HG02759 (cell line): ENCODE results near the gene UGT1A6.
"Not testable (repeated sequence)": the region's sequence is repeated elsewhere in the genome, so short reads cannot be mapped to it uniquely, and the experiment has no call there.

Experiments used
- ATAC-seq: cut with Tn5 transposase; IDR thresholded peaks from one replicate; pipeline ENCODE4 v1.9.1; 2021; ENCODE audit warnings: mild to moderate bottlenecking, moderate library complexity; ENCODE audit not compliant: unreplicated experiment

The UGT1A6 gene

DNA sequence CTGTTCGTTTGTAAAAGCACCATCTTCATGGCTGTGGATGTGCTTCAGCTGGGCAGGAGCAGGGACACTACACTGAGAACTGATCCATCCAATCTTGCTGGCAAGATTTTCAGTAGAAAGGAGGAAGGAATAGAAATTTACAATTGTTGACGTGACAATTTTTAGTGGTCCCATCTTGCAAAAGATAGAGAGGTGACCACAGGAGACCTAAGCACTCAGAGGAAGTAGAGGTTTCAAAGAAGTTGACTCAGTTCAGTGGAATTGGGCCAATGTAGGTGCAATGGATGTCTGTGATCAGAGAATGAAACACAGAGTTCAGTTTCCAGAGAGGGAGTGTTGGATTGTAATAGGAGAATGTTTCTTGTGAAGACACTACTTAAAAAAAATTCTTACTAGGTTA is 21.4 kb downstream of the UGT1A6 start:
- no peak for ATAC-seq

GRCh38 chr2:233718552-233718951 is 25.9 kb downstream of the UGT1A6 start, which contains the start of gene UGT1A4:
UGT1A4 (plus strand) TSS chr2:233718736; CDS start chr2:233718821, 85 bp downstream.
- ATAC-seq, result no peak

DNA sequence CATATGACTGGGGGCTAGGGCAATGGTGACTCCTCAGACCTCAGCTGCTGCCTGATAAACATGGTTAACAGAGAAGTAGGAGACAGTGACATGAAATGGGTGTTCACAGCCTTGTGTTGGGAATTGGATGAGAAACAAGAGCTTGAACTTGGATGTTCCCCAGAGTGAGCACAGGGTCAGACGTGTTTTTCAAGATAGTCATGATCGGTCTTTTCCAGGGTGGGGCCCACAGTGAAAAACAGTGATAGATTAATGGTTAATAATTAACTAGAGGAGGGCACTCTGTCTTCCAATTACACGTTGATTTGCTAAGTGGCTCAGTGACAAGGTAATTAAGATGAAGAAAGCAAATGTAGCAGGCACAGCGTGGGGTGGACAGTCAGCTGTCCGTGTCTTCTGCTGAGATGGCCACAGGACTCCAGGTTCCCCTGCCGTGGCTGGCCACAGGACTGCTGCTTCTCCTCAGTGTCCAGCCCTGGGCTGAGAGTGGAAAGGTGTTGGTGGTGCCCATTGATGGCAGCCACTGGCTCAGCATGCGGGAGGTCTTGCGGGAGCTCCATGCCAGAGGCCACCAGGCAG is 36.1 kb downstream of the UGT1A6 start, which contains the start of gene UGT1A3:
TSS of gene UGT1A3 (plus strand) at position 320 of the 579 bp plus-strand sequence. CDS start at position 405, 85 bp downstream.
- no peak for ATAC-seq

DNA sequence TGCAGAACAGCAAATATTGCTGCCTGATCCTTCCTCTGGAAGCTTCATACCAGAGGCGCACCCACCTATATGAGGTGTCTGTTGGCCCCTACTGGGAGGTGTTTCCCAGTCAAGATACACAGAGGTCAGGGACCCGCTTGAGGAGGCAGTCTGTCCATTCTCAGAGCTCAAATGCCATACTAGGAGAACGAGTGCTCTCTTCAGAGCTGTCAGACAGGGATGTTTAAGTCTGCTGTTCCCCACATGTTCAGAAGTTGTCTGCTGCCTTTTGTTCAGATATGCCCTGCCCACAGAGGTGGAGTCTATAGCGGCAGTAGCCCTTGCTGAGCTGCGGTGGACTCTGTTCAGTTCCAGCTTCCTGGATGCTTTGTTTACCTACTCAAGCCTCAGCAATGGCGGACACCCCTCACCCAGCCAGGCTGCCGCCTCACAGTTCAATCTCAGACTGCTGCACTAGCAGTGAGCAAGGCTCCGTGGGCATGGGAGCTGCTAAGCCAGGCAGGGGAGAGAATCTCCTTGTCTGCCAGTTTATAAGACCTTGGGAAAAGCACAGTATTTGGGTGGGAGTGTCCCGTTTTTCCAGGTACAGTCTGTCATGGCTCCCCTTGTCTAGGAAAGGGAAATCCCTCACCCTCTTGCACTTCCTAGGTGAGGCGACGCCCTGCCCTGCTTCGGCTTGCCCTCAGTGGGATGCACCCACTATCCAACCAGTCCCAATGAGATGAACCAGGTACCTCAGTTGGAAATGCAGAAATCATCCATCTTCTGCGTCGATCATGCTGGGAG is 44.4 kb downstream of the UGT1A6 start:
- not testable (repeated sequence) for ATAC-seq

- ATAC-seq, result no peak
Measured at GRCh38 chr2:233740870-233741269, 48.2 kb downstream of the UGT1A6 start.

GRCh38 chr2:233743464-233744259 is 51.0 kb downstream of the UGT1A6 start:
- no peak for ATAC-seq

DNA sequence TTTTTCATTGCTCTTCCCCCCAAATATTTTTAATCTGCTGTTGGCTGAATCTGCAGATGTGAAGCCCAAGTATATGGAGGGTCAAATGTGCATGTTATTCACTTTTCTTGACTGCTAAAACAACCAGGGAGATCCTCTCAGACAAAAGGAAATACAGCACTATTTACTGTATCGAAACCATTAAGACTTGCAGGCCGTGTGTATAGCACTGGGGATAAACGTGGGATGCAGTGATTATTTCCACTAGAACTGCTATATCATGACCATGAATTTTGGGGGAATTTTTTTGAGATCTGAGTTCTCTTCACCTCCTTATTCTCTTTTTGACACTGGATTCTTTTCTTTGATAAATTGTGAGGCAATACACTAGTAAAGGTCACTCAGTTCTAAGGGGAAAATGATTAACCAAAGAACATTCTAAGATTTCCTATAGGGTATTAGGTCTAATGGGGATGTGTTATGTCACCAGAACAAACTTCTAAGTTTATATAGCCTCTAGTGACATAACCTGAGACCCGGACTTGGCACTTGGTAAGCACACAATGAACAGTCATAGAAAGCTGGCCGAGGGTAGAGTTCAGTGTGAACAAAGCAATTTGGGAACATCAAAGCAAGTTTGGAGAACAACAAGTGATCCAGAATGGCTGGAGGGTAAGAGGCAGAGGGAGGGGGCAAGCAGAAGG is 52.5 kb downstream of the UGT1A6 start:
- ATAC-seq, result no peak

- ATAC-seq, result not testable (repeated sequence)
Measured at GRCh38 chr2:233745838-233746237, 53.1 kb downstream of the UGT1A6 start.

DNA sequence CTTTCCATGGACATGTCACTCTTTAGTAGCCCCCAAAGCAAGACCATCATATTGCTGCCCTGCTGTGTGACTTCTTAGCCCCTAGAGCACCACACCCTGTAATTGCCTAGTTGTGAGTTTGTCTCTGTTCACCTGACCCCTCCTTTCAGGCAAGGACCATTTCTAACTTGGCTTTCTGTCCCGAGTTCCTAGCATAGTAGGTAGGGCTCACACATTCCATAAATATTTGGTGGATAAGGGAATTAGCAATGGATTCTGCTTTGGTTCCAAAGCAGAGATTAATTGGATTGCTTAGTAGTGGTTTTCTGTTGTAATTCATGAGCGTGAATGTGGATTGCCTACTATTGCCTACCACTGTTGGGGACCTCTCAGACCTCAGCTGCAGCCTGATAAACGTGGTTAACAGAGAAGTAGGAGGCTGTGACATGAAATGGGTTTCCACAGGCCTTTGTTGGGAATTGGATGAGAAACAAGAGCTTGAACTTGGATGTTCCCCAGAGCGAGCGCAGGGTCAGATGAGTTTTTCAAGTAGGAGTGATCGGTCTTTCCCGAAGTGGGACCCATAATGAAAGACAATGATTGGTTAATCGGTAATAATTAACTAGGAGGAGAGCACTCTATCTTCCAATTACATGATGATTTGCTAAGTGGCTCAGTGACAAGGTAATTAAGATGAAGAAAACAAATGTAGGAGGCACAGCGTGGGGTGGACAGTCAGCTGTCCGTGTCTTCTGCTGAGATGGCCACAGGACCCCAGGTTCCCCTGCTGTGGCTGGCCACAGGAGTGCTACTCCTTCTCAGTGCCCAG is 54.0 kb downstream of the UGT1A6 start:
- no peak for ATAC-seq

- no peak for ATAC-seq
Measured at GRCh38 chr2:233747283-233747544, 54.5 kb downstream of the UGT1A6 start.

- not testable (repeated sequence) for ATAC-seq
Measured at GRCh38 chr2:233750689-233751088, 58.0 kb downstream of the UGT1A6 start.

DNA sequence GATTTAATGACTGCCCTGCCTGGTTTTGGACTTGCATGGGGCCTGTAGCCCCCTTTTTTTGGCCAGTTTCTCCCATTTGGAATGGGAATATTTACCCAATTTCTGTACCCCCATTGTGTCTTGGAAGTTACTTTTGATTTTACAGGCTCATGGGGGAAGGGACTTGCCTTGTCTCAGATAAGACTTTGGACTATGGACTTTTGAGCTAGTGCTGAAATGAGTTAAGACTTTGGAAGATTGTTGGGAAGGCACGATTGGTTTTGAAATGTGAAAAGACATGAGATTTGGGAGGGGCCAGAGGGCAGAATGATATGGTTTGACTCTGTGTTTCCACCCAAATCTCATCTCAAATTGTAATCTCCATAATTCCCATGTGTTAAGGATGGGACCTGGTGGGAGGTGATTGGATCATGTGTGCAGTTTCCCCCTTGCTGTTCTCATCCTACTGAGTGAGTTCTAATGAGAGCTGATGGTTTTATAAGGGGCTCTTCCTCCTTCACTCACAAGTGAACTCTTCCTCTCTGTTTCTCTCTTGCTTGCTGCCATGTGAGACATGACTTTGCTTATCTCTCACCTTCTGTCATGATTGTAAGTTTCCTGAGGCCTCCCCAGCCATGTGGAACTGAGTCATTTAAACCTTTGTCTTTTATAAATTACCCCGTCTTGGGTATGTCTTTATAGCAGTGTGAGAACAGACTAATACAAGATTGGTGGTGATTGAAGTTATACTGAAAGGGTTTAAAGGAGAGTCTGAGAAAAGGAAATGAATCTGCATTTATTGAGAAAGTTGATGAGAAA is 58.7 kb downstream of the UGT1A6 start:
- ATAC-seq, result not testable (repeated sequence)

GRCh38 chr2:233754872-233755611 is 62.4 kb downstream of the UGT1A6 start:
- ATAC-seq, result no peak

- no peak for ATAC-seq
Measured at GRCh38 chr2:233756429-233757081, 63.9 kb downstream of the UGT1A6 start.

DNA sequence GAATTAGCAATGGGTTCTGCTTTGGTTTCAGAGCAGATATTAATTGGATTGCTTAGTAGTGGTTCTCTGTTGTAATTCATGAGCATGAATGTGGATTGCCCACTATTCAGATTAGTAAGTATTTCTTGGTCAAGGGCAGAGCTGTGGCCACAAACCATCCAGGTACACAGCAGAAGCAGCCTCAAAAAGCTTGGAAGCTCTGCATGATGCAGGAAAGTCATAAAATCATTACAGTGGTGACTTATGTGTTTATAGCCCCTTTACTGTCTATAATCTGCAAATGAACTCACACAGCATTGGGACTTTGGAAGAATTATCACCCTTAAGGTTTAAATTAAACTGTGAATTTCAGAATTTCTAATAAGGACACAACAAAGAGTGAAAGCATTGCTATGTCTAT is 65.5 kb downstream of the UGT1A6 start:
- ATAC-seq, result no peak

DNA sequence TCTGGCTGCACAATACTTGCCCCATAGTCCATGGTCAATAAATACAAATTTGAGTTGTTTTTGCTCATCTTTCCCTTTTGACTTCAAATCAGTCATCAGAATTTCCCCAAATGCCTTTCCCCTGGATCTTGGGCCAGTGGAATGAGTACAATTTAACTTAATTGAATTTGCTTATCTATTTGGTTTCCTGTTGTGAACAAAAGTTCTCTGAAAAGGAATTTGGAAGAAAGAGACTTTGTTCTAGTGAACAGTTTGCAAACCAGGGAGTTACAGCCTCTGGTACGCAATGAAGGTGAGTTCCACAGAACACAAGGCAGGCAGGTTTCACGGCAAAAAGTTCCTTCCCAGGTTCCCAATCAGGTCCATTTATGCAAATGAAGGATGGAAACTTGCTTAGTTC is 66.2 kb downstream of the UGT1A6 start:
- no peak for ATAC-seq

GRCh38 chr2:233760043-233760442 is 67.4 kb downstream of the UGT1A6 start, which contains the start of gene UGT1A1:
UGT1A1 (plus strand) TSS chr2:233760270; CDS start chr2:233760288, 18 bp downstream.
- ATAC-seq, result no peak
